Measurements from ENCODE around the gene BHLHA15. TPM values are rescaled to one million over a fixed set of nuclear protein-coding genes. Genes with fewer than 3 reads are reported as not detected.

BHLHA15 gene
- total and polyA plus RNA-seq, 2 of the 8 experiments (the other 6 are each of a cell fraction or from before 2014, with no cell fraction given), result 1.1 to 2.7 TPM

- TF ChIP-seq POU5F1 (IDR thresholded peaks at IDR 0.05; ENCODE audit: low read depth, low read length) (no peak), EP300 (IDR thresholded peaks at IDR 0.05; ENCODE audit: borderline replicate concordance in 1 of 2, low read depth in 2 of 2, low read length in 2 of 2) (no peak), ASH2L (IDR thresholded peaks at IDR 0.05; ENCODE audit: low read length) (no peak), SUZ12 (IDR thresholded peaks at IDR 0.05; ENCODE audit: low read length) (no peak), RXRA (IDR thresholded peaks at IDR 0.05; ENCODE audit: insufficient read depth, low read depth, low read length) (no peak), GABPA (IDR thresholded peaks at IDR 0.05; ENCODE audit: borderline replicate concordance, insufficient read depth, low read length) (no peak), SIX5 (IDR thresholded peaks at IDR 0.05; ENCODE audit: low read depth, low read length) (no peak), HDAC6 (IDR thresholded peaks at IDR 0.05; ENCODE audit: low read depth, low read length) (no peak), TAF7 (optimal IDR thresholded peaks at IDR 0.05; ENCODE audit: borderline replicate concordance, low read depth, low read length) (no peak), BACH1 (IDR thresholded peaks at IDR 0.05; ENCODE audit: low read length) (no peak), CBX5 (IDR thresholded peaks at IDR 0.05; ENCODE audit: low read depth, low read length) (no peak), SP4 (IDR thresholded peaks at IDR 0.05; ENCODE audit: low read length) (no peak), RFX5 (IDR thresholded peaks at IDR 0.05; ENCODE audit: borderline replicate concordance, low read depth, low read length) (no peak)
- no peaks in the 10 kb centered on the region for H3K79me1 ChIP-seq (ENCODE audit: low read depth, low read length)
- no peaks in the 10 kb centered on the region for H3K36me3 ChIP-seq (ENCODE audit: control insufficient read depth in 2 of 4, insufficient read depth in 4 of 4, low read length in 3 of 4)
- no peak overlapping the region; the same call in 1 of the 2 replicates for H4K8ac ChIP-seq (ENCODE audit: extremely low read depth, insufficient read depth, low read length)
- no peak overlapping the region for H3K56ac ChIP-seq (replicated peaks; ENCODE audit: insufficient read length, low read depth, low read length)
- no peak overlapping the region for H3K27ac ChIP-seq (ENCODE audit: low read depth, low read length)
- no peaks in the 10 kb centered on the region for H3K9me3 ChIP-seq (ENCODE audit: insufficient read depth in 2 of 2, low read depth in 1 of 2, low read length in 1 of 2)
- peaks cover 0 to 2% of the 10 kb centered on the region in 2 experiments for H4K20me1 ChIP-seq (replicated peaks in 1 of 2; ENCODE audit: control insufficient read depth in 1 of 2, insufficient read depth in 2 of 2, low read length in 2 of 2)
- H3K4me1 ChIP-seq (replicated peaks in 1 of 4; ENCODE audit: control insufficient read depth in 3 of 4, insufficient read depth in 4 of 4, low read length in 3 of 4), result no peaks in the 10 kb centered on the region; a peak in 1 of 7 replicates
- no peak overlapping the region for H3K23ac ChIP-seq (ENCODE audit: insufficient read length)
- no peak overlapping the region for H2AK5ac ChIP-seq (ENCODE audit: low read depth, low read length)
- no peak overlapping the region for H3K14ac ChIP-seq (ENCODE audit: insufficient read length)
- no peak overlapping the region for H2BK120ac ChIP-seq (replicated peaks; ENCODE audit: low read depth, low read length)
- H3K4ac ChIP-seq (replicated peaks; ENCODE audit: insufficient read length, low read depth, low read length), result no peak overlapping the region
- no peak overlapping the region for H4K91ac ChIP-seq (replicated peaks; ENCODE audit: insufficient read length, low read length)
- WGBS, 2 experiments (ENCODE audit: extremely low coverage in 1 of 2, insufficient coverage in 1 of 2, insufficient read length in 1 of 2, insufficient replicate concordance in 2 of 2, low coverage in 1 of 2, low lambda C conversion rate in 2 of 2, missing lambda C conversion rate in 1 of 2), result 96% methylated on average over 20 of the region's 30 CpGs; no CpG with 5 or more reads in 1 of the 2 experiments
- no peaks in the 10 kb centered on the region for H3K79me2 ChIP-seq (ENCODE audit: control insufficient read depth in 1 of 2, insufficient read depth in 2 of 2, low read length in 2 of 2)
- DNase-seq (ENCODE audit: low read depth in 1 of 2, low spot score in 2 of 2) (no peak), FAIRE-seq (no peak)
- no peak overlapping the region for H3K18ac ChIP-seq (ENCODE audit: extremely low read depth, low read length)
- no peak overlapping the region for H2BK5ac ChIP-seq (ENCODE audit: low read depth, low read length)
- H2BK20ac ChIP-seq (ENCODE audit: low read length), result no peak overlapping the region
- ChIA-PET POLR2A (ENCODE audit: partially characterized antibody) (interaction anchor here (1.5 kb wide), 1 partner anchor 13 kb away, joined by 3 read pairs; no protein-coding TSS in a partner anchor), CTCF (ENCODE audit: partially characterized antibody) (interaction anchor here (2.1 kb wide), 1 partner anchor 202 kb away, joined by 4 read pairs; no protein-coding TSS in a partner anchor)
- no peak overlapping the region for H3K9ac ChIP-seq (replicated peaks in 1 of 4; ENCODE audit: extremely low read depth in 1 of 4, low read depth in 3 of 4, low read length in 3 of 4)
- no peak overlapping the region for H4K5ac ChIP-seq (ENCODE audit: insufficient read length, low read depth, low read length)
- H3K4me2 ChIP-seq (ENCODE audit: insufficient read depth in 1 of 2, low read depth in 2 of 2, low read length in 2 of 2), result no peak overlapping the region
- H3K23me2 ChIP-seq (ENCODE audit: low read depth, low read length), result no peaks in the 10 kb centered on the region
- no peak overlapping the region for H2BK15ac ChIP-seq (ENCODE audit: low read length)
- H3K4me3 ChIP-seq (ENCODE audit: extremely low read depth in 1 of 4, insufficient read depth in 2 of 4, low read depth in 3 of 4, low read length in 4 of 4), result no peak overlapping the region
- no peak overlapping the region for H2BK12ac ChIP-seq (ENCODE audit: low read depth, low read length)
- H2AFZ ChIP-seq (ENCODE audit: low read length), result no peak overlapping the region
- no peaks in the 10 kb centered on the region for H3K27me3 ChIP-seq (replicated peaks in 1 of 4; ENCODE audit: control insufficient read depth in 3 of 4, extremely low read depth in 1 of 4, insufficient read depth in 3 of 4, low read length in 3 of 4)
Measured at GRCh38 chr7:98222533-98223195, 11.4 kb downstream of the BHLHA15 start.

All from H1 (cell line).